HEK293 (cell line): ENCODE data around the gene GABRB2.

Experiments
- CTCF ChIA-PET: fragments of 350-600 bp; formaldehyde crosslinking; extraction: SDS; loops from one replicate; lab custom pipeline; 2021; ENCODE audit warnings: antibody characterized with exemption; lab: Yijun Ruan, JAX
- POLR2A ChIA-PET: fragments of 300-600 bp; formaldehyde crosslinking; extraction: SDS; loops from one replicate; lab custom pipeline; 2020; ENCODE audit warnings: antibody characterized with exemption, inconsistent platforms; lab: Yijun Ruan, JAX
- H3K27ac ChIP-seq: fragments of 200-500 bp; sonication (Bioruptor generic); 2 replicates; pipeline ENCODE4 v1.5.1; 2014; ENCODE audit warnings: low read depth, low read length, control low read depth, inconsistent platforms; ENCODE audit errors: extremely low read depth
- H3K36me3 ChIP-seq, 2 experiments: fragments of 200-500 bp in 1 of 2; sonication (Bioruptor generic) in 1 of 2; 1 replicate in 1 of 2; 2 replicates in 1 of 2; pipeline ENCODE4 v1.5.1; 2014 to 2017; ENCODE audit warnings: inconsistent platforms in 2 of 2, low read length in 2 of 2; ENCODE audit not compliant: control insufficient read depth in 2 of 2, insufficient read depth in 1 of 2
- H3K4me1 ChIP-seq: fragments of 200-500 bp; sonication (Bioruptor generic); 2 replicates; pipeline ENCODE4 v1.5.1; 2014; ENCODE audit warnings: mild to moderate bottlenecking, low read length, inconsistent platforms; ENCODE audit not compliant: control insufficient read depth, insufficient read depth
- H3K4me3 ChIP-seq: 2 replicates; pipeline ENCODE4 v1.5.1; 2011; ENCODE audit warnings: low read depth, mild to moderate bottlenecking, control low read depth, low read length, moderate library complexity
- H3K9me3 ChIP-seq: fragments of 200-500 bp; sonication (Bioruptor generic); 2 replicates; pipeline ENCODE4 v1.5.1; 2014; ENCODE audit warnings: low read depth, low read length, inconsistent platforms; ENCODE audit not compliant: control insufficient read depth, insufficient read depth
- GFI1B ChIP-seq: fragments of 450-650 bp; formaldehyde crosslinking; IDR thresholded peaks from 2 replicates; pipeline ENCODE4 v1.5.1; 2016; ENCODE audit warnings: missing biosample characterization, missing genetic modification characterization
- GLIS2 ChIP-seq: fragments of 450-650 bp; formaldehyde crosslinking; IDR thresholded peaks from 2 replicates; pipeline ENCODE4 v1.5.1; 2016; ENCODE audit warnings: missing biosample characterization, missing genetic modification characterization
- KLF7 ChIP-seq: fragments of 450-650 bp; formaldehyde crosslinking; IDR thresholded peaks from 2 replicates; pipeline ENCODE4 v1.5.1; 2016; ENCODE audit warnings: missing biosample characterization, missing genetic modification characterization, borderline replicate concordance
- KLF8 ChIP-seq: fragments of 450-650 bp; formaldehyde crosslinking; IDR thresholded peaks from 2 replicates; pipeline ENCODE4 v1.5.1; 2016; ENCODE audit warnings: missing biosample characterization, missing genetic modification characterization
- MEIS1 ChIP-seq: sonication (generic); formaldehyde crosslinking; IDR thresholded peaks from 2 replicates; pipeline ENCODE4 v1.8.1; 2022; ENCODE audit warnings: missing genetic modification reagents, mild to moderate bottlenecking, borderline replicate concordance
- PRDM10 ChIP-seq: fragments of 450-650 bp; formaldehyde crosslinking; IDR thresholded peaks from 2 replicates; pipeline ENCODE4 v1.5.1; 2016; ENCODE audit warnings: missing biosample characterization, missing genetic modification characterization
- ZEB2 ChIP-seq: fragments of 450-650 bp; formaldehyde crosslinking; IDR thresholded peaks from 2 replicates; pipeline ENCODE4 v1.5.1; 2016; ENCODE audit warnings: missing biosample characterization, missing genetic modification characterization
- ZNF174 ChIP-seq: fragments of 450-650 bp; formaldehyde crosslinking; IDR thresholded peaks from 2 replicates; pipeline ENCODE4 v1.5.0; 2017; ENCODE audit warnings: missing biosample characterization, mild to moderate bottlenecking, missing genetic modification characterization
- ZNF248 ChIP-seq: fragments of 450-650 bp; formaldehyde crosslinking; IDR thresholded peaks from 2 replicates; pipeline ENCODE4 v1.5.1; 2017; ENCODE audit warnings: missing biosample characterization, missing genetic modification characterization
- ZNF426 ChIP-seq: fragments of 450-650 bp; formaldehyde crosslinking; IDR thresholded peaks from 2 replicates; pipeline ENCODE4 v1.5.1; 2017; ENCODE audit warnings: missing biosample characterization, missing genetic modification characterization, mild to moderate bottlenecking, inconsistent platforms, moderate library complexity
- ZNF521 ChIP-seq: fragments of 450-650 bp; formaldehyde crosslinking; IDR thresholded peaks from 2 replicates; pipeline ENCODE4 v1.5.1; 2017; ENCODE audit warnings: missing biosample characterization, mild to moderate bottlenecking, missing genetic modification characterization
- ZNF555 ChIP-seq: fragments of 450-650 bp; formaldehyde crosslinking; conservative IDR thresholded peaks from 2 replicates; pipeline ENCODE4 v1.5.1; 2017; ENCODE audit warnings: missing biosample characterization, mild to moderate bottlenecking, missing genetic modification characterization, inconsistent platforms
- ZNF561 ChIP-seq: fragments of 450-650 bp; IDR thresholded peaks from 2 replicates; pipeline ENCODE4 v1.5.1; 2018; ENCODE audit warnings: missing biosample characterization, missing genetic modification characterization, borderline replicate concordance
- ZNF585B ChIP-seq: fragments of 450-650 bp; formaldehyde crosslinking; IDR thresholded peaks from 2 replicates; pipeline ENCODE4 v1.5.1; 2016; ENCODE audit warnings: missing biosample characterization, missing genetic modification characterization
- ZNF639 ChIP-seq: fragments of 450-650 bp; formaldehyde crosslinking; IDR thresholded peaks from 2 replicates; pipeline ENCODE4 v1.5.1; 2016; ENCODE audit warnings: missing biosample characterization, missing genetic modification characterization
- ZNF777 ChIP-seq: fragments of 450-650 bp; formaldehyde crosslinking; IDR thresholded peaks from 2 replicates; pipeline ENCODE4 v1.5.1; 2017; ENCODE audit warnings: missing biosample characterization, missing genetic modification characterization, borderline replicate concordance
- ZSCAN23 ChIP-seq: fragments of 450-650 bp; formaldehyde crosslinking; IDR thresholded peaks from 2 replicates; pipeline ENCODE4 v1.5.1; 2016; ENCODE audit warnings: missing biosample characterization, missing genetic modification characterization
- TF ChIP-seq, protein P1 (sequence below): fragments of 450-650 bp; formaldehyde crosslinking; conservative IDR thresholded peaks from 2 replicates; pipeline ENCODE4 v1.5.1; 2016; ENCODE audit warnings: low read depth, missing biosample characterization, missing genetic modification characterization
- TF ChIP-seq, protein P2 (sequence below): fragments of 450-650 bp; formaldehyde crosslinking; IDR thresholded peaks from 2 replicates; pipeline ENCODE4 v1.5.1; 2017; ENCODE audit warnings: missing biosample characterization, missing genetic modification characterization
- TF ChIP-seq, protein P3 (sequence below): fragments of 450-650 bp; formaldehyde crosslinking; IDR thresholded peaks from 2 replicates; pipeline ENCODE4 v1.5.1; 2016; ENCODE audit warnings: missing biosample characterization, missing genetic modification characterization, borderline replicate concordance

Gene GABRB2

GRCh38 chr5:161403996-161404395 lies 142.5 kb downstream of the GABRB2 start:
- TF ChIP-seq, protein P1, sequence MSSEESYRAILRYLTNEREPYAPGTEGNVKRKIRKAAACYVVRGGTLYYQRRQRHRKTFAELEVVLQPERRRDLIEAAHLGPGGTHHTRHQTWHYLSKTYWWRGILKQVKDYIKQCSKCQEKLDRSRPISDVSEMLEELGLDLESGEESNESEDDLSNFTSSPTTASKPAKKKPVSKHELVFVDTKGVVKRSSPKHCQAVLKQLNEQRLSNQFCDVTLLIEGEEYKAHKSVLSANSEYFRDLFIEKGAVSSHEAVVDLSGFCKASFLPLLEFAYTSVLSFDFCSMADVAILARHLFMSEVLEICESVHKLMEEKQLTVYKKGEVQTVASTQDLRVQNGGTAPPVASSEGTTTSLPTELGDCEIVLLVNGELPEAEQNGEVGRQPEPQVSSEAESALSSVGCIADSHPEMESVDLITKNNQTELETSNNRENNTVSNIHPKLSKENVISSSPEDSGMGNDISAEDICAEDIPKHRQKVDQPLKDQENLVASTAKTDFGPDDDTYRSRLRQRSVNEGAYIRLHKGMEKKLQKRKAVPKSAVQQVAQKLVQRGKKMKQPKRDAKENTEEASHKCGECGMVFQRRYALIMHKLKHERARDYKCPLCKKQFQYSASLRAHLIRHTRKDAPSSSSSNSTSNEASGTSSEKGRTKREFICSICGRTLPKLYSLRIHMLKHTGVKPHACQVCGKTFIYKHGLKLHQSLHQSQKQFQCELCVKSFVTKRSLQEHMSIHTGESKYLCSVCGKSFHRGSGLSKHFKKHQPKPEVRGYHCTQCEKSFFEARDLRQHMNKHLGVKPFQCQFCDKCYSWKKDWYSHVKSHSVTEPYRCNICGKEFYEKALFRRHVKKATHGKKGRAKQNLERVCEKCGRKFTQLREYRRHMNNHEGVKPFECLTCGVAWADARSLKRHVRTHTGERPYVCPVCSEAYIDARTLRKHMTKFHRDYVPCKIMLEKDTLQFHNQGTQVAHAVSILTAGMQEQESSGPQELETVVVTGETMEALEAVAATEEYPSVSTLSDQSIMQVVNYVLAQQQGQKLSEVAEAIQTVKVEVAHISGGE (tag by site-specific recombination): no peak
- TF ChIP-seq ZNF561 (tag by site-specific recombination) (no peak), ZNF585B (tag by site-specific recombination) (no peak), ZNF521 (no peak), PRDM10 (no peak), MEIS1 (CRISPR knock-in tag) (no peak)
- TF ChIP-seq, all 188 proteins: peak for 0
- H3K36me3 ChIP-seq: no peaks in the 10 kb centered on the region
- H3K4me1 ChIP-seq: no peaks in the 10 kb centered on the region
- POLR2A ChIA-PET: no interaction called here
- H3K27ac ChIP-seq: no peak overlapping the region
- H3K4me3 ChIP-seq: no peak overlapping the region
- H3K9me3 ChIP-seq: no peaks in the 10 kb centered on the region
- CTCF ChIA-PET: no interaction called here

- no peak overlapping the region for H3K4me3 ChIP-seq
- H3K9me3 ChIP-seq: no peaks in the 10 kb centered on the region
- H3K27ac ChIP-seq: no peak overlapping the region
- no peaks in the 10 kb centered on the region for H3K4me1 ChIP-seq
- H3K36me3 ChIP-seq: no peaks in the 10 kb centered on the region
- CTCF ChIA-PET: no interaction called here
- POLR2A ChIA-PET: no interaction called here
- TF ChIP-seq, protein P2, sequence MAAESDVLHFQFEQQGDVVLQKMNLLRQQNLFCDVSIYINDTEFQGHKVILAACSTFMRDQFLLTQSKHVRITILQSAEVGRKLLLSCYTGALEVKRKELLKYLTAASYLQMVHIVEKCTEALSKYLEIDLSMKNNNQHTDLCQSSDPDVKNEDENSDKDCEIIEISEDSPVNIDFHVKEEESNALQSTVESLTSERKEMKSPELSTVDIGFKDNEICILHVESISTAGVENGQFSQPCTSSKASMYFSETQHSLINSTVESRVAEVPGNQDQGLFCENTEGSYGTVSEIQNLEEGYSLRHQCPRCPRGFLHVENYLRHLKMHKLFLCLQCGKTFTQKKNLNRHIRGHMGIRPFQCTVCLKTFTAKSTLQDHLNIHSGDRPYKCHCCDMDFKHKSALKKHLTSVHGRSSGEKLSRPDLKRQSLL (tag by site-specific recombination): no peak
- TF ChIP-seq GLIS2 (tag by site-specific recombination) (no peak), ZNF426 (tag by site-specific recombination) (no peak), KLF8 (no peak), GFI1B (tag by site-specific recombination) (no peak), ZEB2 (tag by site-specific recombination) (no peak), ZNF248 (no peak), ZSCAN23 (tag by site-specific recombination) (no peak), ZNF555 (no peak), ZNF174 (tag by site-specific recombination) (no peak), ZNF777 (tag by site-specific recombination) (no peak), KLF7 (tag by site-specific recombination) (no peak), ZNF639 (tag by site-specific recombination) (no peak)
- TF ChIP-seq, protein P3, sequence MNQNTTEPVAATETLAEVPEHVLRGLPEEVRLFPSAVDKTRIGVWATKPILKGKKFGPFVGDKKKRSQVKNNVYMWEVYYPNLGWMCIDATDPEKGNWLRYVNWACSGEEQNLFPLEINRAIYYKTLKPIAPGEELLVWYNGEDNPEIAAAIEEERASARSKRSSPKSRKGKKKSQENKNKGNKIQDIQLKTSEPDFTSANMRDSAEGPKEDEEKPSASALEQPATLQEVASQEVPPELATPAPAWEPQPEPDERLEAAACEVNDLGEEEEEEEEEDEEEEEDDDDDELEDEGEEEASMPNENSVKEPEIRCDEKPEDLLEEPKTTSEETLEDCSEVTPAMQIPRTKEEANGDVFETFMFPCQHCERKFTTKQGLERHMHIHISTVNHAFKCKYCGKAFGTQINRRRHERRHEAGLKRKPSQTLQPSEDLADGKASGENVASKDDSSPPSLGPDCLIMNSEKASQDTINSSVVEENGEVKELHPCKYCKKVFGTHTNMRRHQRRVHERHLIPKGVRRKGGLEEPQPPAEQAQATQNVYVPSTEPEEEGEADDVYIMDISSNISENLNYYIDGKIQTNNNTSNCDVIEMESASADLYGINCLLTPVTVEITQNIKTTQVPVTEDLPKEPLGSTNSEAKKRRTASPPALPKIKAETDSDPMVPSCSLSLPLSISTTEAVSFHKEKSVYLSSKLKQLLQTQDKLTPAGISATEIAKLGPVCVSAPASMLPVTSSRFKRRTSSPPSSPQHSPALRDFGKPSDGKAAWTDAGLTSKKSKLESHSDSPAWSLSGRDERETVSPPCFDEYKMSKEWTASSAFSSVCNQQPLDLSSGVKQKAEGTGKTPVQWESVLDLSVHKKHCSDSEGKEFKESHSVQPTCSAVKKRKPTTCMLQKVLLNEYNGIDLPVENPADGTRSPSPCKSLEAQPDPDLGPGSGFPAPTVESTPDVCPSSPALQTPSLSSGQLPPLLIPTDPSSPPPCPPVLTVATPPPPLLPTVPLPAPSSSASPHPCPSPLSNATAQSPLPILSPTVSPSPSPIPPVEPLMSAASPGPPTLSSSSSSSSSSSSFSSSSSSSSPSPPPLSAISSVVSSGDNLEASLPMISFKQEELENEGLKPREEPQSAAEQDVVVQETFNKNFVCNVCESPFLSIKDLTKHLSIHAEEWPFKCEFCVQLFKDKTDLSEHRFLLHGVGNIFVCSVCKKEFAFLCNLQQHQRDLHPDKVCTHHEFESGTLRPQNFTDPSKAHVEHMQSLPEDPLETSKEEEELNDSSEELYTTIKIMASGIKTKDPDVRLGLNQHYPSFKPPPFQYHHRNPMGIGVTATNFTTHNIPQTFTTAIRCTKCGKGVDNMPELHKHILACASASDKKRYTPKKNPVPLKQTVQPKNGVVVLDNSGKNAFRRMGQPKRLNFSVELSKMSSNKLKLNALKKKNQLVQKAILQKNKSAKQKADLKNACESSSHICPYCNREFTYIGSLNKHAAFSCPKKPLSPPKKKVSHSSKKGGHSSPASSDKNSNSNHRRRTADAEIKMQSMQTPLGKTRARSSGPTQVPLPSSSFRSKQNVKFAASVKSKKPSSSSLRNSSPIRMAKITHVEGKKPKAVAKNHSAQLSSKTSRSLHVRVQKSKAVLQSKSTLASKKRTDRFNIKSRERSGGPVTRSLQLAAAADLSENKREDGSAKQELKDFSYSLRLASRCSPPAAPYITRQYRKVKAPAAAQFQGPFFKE (tag by site-specific recombination): no peak
Measured at GRCh38 chr5:161403121-161403520, 143.4 kb downstream of the GABRB2 start.
